GM06990 (cell line): Measurements from ENCODE around the gene NTSR1.

ENCODE experiments used
- DNase-seq: peaks from one replicate; pipeline ENCODE4 v3.0.0-alpha.2; 2011; ENCODE audit not compliant: insufficient read length; ENCODE audit errors: extremely low read depth
- H3K27me3 ChIP-seq: replicated peaks from 2 replicates; pipeline ENCODE4 v1.6.0; 2011; ENCODE audit warnings: low read length; ENCODE audit not compliant: control insufficient read depth, insufficient read depth
- H3K36me3 ChIP-seq: 2 replicates; pipeline ENCODE4 v1.5.1; 2011; ENCODE audit warnings: low read length; ENCODE audit not compliant: control insufficient read depth, insufficient read depth
- H3K4me3 ChIP-seq: replicated peaks from 2 replicates; pipeline ENCODE4 v1.5.1; 2011; ENCODE audit warnings: low read depth, mild to moderate bottlenecking, control low read depth, low read length
- TF ChIP-seq, protein P1 (sequence below): IDR thresholded peaks from 2 replicates; pipeline ENCODE4 v1.5.1; 2011; ENCODE audit warnings: low read length, control low read depth, mild to moderate bottlenecking, inconsistent platforms; ENCODE audit not compliant: insufficient read depth, poor library complexity, severe bottlenecking

Gene NTSR1

DNA sequence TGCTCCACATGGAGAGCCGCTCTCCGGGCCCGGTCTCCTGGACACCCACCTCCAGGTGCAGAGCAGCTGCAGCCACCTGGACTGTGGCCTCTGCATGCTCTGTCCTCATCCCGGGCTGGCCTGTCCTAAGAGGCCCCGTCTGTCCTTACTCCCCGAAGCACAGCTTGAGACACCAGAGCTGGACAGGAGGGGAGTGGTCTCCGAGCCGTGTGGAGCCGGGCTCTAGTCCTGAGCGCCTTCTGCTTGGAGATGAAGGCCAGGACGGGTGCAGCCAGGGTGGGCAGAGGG is 6.7 kb upstream of the NTSR1 start:
- Histone ChIP-seq H3K4me3 (no peak overlapping the region), H3K36me3 (no peaks in the 10 kb centered on the region), H3K27me3 (no peaks in the 10 kb centered on the region; the same call in none of the 2 replicates)
- DNase-seq = no peak
- TF ChIP-seq, protein P1, sequence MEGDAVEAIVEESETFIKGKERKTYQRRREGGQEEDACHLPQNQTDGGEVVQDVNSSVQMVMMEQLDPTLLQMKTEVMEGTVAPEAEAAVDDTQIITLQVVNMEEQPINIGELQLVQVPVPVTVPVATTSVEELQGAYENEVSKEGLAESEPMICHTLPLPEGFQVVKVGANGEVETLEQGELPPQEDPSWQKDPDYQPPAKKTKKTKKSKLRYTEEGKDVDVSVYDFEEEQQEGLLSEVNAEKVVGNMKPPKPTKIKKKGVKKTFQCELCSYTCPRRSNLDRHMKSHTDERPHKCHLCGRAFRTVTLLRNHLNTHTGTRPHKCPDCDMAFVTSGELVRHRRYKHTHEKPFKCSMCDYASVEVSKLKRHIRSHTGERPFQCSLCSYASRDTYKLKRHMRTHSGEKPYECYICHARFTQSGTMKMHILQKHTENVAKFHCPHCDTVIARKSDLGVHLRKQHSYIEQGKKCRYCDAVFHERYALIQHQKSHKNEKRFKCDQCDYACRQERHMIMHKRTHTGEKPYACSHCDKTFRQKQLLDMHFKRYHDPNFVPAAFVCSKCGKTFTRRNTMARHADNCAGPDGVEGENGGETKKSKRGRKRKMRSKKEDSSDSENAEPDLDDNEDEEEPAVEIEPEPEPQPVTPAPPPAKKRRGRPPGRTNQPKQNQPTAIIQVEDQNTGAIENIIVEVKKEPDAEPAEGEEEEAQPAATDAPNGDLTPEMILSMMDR = no peak

DNA sequence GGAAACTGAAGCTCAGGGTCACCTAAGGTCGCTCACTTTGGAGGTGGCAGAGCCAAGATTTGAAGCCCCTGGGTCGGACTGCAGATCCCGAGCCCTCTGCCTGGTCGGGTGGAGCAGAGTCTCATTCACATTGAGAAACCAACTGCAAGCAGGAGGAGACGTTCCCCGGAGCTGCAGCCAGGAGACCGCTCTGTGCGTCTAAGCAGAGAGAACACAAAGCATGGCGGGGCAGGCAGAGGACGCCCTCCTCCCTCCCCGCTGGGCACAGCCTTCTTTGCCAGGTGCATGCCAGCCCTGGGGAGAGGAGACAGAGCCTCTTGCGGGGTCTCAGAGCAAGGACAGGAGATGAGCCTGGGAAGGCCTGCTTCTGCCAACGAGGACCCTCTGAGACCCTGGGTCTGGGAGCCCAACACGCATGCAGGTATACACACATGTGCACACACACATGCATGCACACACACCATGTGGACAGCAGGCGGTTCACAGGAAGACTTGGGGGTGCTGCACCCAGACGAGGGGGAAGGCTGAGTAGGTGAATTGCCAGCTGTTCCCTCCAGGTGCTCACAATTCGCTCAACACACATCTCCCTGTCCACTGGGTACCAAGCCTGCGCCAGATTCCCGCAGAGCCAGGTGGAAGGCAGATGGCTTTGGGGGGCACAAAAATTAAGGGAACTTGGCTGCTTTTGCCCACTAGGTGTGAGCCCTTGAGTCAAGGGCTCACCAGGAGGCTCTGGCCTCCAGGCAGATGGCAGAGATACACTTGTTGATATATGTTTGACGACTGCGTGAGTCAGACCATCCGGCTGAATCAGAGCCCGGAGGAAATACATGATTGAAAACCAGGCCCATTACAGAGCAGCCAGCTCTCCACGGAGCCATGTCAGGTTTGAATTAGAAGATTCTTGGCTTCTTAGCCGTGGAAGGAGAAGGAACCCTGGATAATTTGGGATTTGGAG is 5.5 kb upstream of the NTSR1 start:
- TF ChIP-seq, protein P1 = no peak
- Histone ChIP-seq H3K4me3 (no peak overlapping the region), H3K27me3 (peaks cover 1% of the 10 kb centered on the region), H3K36me3 (no peaks in the 10 kb centered on the region)
- DNase-seq = no peak

DNA sequence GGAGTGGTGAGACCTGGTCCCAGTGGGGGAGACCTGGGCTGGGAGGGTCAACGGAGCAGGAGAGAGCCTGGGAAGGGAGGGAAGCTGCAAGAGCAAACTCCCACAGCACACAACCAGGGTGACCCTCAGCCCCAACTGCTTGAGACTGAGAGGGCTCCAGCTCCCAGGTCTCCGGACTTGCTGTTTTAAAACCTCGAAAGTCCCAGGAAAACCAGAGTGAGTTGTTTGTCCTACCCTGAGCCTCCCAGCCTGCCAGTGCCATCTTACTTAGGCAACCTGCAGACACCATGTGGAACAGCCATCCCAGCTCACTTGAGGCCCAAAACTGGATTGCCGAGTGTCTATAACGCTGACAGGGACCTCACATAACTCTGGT is 4.8 kb upstream of the NTSR1 start:
- Histone ChIP-seq H3K4me3 (no peak overlapping the region), H3K36me3 (no peaks in the 10 kb centered on the region), H3K27me3 (peaks cover 1% of the 10 kb centered on the region)
- TF ChIP-seq, protein P1 = no peak
- no peak for DNase-seq

DNA sequence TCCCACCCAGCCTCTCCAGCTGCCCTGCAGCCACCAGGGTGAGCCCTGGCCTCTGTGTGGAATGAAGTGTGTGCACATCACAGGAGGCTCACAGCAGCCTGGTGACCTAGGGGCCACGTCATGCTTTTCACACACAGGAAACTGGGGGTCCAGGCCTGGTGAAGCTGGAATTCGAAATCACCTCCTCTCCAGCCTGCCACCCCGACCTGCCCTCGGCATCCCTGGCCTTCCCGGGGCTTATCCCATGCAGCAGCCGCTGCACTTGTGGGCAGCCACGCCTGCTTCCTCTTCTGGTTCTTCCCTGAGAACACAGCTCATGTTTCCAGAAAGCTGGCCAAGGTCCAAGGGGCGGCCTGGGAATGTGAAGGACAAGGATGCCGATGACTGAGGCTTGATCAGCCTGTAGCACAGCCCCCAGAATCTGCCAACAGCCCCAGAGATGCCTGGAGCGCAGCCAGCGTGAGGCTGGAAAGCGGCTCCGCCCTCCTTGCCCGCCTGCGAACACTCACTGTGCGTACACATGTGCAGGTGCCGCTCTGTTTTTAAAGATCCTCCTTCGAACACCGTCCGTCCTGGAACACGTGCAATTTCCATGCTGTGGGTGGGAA is 4.2 kb upstream of the NTSR1 start:
- H3K27me3 ChIP-seq = peaks cover 1% of the 10 kb centered on the region
- DNase-seq = no peak
- TF ChIP-seq, protein P1 = no peak
- no peaks in the 10 kb centered on the region for H3K36me3 ChIP-seq
- no peak overlapping the region for H3K4me3 ChIP-seq

DNA sequence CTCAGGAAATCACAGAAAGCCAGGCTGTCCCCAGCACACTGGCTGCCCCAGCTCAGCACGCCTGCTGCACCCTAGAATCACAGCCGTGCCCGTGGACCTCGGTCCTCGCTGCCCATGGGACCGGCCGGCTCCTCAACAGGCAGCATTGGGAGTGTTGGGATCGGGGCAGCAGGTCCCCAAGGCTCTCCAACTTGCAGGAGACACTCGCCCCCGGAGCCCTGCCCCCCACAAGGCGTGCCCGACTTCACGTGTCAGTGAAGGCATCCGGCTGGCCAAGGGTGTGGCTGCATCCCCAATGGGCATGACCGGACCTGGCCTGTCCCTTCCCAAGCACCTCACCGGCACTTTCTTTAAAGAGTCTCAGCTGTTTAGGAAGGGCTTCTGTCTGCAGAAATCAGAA is 3.0 kb upstream of the NTSR1 start:
- Histone ChIP-seq H3K4me3 (no peak overlapping the region), H3K27me3 (peaks cover 1% of the 10 kb centered on the region), H3K36me3 (no peaks in the 10 kb centered on the region)
- no peak for DNase-seq
- TF ChIP-seq, protein P1 = no peak

DNA sequence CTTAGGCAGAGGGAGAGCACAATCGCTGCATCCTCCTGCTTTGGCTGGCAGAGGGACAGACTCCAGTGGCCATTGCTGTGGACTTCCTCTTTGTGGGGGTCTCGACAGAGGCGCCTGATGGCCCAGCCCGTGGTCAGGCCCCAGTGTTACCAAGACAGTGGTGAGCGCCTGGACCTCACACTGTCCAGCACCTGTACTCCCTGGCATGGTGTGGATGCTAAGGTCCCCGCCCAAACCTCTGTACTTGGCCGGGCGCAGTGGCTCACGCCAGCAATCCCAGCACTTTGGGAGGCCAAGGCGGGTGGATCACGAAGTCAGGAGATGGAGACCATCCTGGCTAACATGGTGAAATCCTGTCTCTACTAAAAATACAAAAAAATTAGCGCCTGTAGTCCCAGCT is 2.3 kb upstream of the NTSR1 start:
- no peak for DNase-seq
- Histone ChIP-seq H3K27me3 (peaks cover 1% of the 10 kb centered on the region), H3K36me3 (no peaks in the 10 kb centered on the region), H3K4me3 (no peak overlapping the region)
- TF ChIP-seq, protein P1 = no peak
